PC-3 (cell line): ENCODE results near the gene MED22. TPM values are rescaled to one million over a fixed set of nuclear protein-coding genes. Genes with fewer than 3 reads are reported as not detected.
"Not testable (repeated sequence)": the region's sequence is repeated elsewhere in the genome, so short reads cannot be mapped to it uniquely, and the experiment has no call there.

Source experiments
- ATAC-seq: fragments of 200-7000 bp; cut with Tn5 transposase; 2 replicates; pipeline ENCODE4 v1.9.1; 2020; ENCODE audit warnings: mild to moderate bottlenecking, moderate library complexity
- BruUV-seq: library from RNA; stranded (reverse); fragments of 400-500 nt; replicated peaks from 2 replicates; lab custom pipeline; 2021; lab: Mats Ljungman, UMichigan
- CTCF ChIA-PET: fragments of 300-600 bp; sonication (Branson Sonifier 250); formaldehyde crosslinking; loops from one replicate; lab custom pipeline; 2022; ENCODE audit warnings: antibody characterized with exemption; lab: Charles Lee
- POLR2A ChIA-PET: fragments of 300-600 bp; sonication (Branson Sonifier 250); formaldehyde crosslinking; loops from one replicate; lab custom pipeline; 2022; ENCODE audit warnings: antibody characterized with exemption; ENCODE audit not compliant: unreplicated experiment; lab: Charles Lee
- DNase-seq: peaks from one replicate; pipeline ENCODE4 v3.0.0-alpha.2; 2015
- H2AFZ ChIP-seq: fragments of 300-600 bp; sonication (generic); 2 replicates; pipeline ENCODE4 v1.6.0; 2016; ENCODE audit warnings: antibody characterized with exemption, low read length
- H3F3A ChIP-seq: fragments of 300-600 bp; sonication (generic); one replicate; pipeline ENCODE4 v1.6.0; 2017; ENCODE audit warnings: antibody characterized with exemption, low read length, control low read depth, mild to moderate bottlenecking; ENCODE audit not compliant: unreplicated experiment
- H3K27ac ChIP-seq: fragments of 300-600 bp; sonication (generic); 2 replicates; pipeline ENCODE4 v1.5.1; 2016; ENCODE audit warnings: mild to moderate bottlenecking, low read length
- H3K27me3 ChIP-seq: fragments of 300-600 bp; sonication (generic); 2 replicates; pipeline ENCODE4 v1.6.1; 2016; ENCODE audit warnings: low read length, mixed read lengths
- H3K36me3 ChIP-seq: fragments of 300-600 bp; sonication (generic); 2 replicates; pipeline ENCODE4 v1.6.1; 2016; ENCODE audit warnings: low read depth, mixed run types, low read length, mixed read lengths
- H3K4me1 ChIP-seq: fragments of 300-600 bp; sonication (generic); 2 replicates; pipeline ENCODE4 v1.5.1; 2016; ENCODE audit warnings: low read length; ENCODE audit not compliant: insufficient read depth
- H3K4me2 ChIP-seq: fragments of 300-600 bp; sonication (generic); 2 replicates; pipeline ENCODE4 v1.6.0; 2016; ENCODE audit warnings: low read length
- H3K4me3 ChIP-seq: fragments of 300-600 bp; sonication (generic); 2 replicates; pipeline ENCODE4 v1.5.1; 2016; ENCODE audit warnings: mild to moderate bottlenecking, low read length, mixed read lengths
- H3K79me2 ChIP-seq: fragments of 300-600 bp; sonication (generic); 2 replicates; pipeline ENCODE4 v1.6.1; 2017; ENCODE audit warnings: low read length, mixed read lengths
- H3K9ac ChIP-seq: fragments of 300-600 bp; sonication (generic); 2 replicates; pipeline ENCODE4 v1.6.0; 2016; ENCODE audit warnings: mild to moderate bottlenecking, low read length
- H3K9me2 ChIP-seq: fragments of 300-600 bp; sonication (generic); replicated peaks from 2 replicates; pipeline ENCODE4 v1.6.1; 2016; ENCODE audit warnings: mixed run types, low read length, mixed read lengths
- H3K9me3 ChIP-seq: fragments of 300-600 bp; sonication (generic); 2 replicates; pipeline ENCODE4 v1.6.1; 2016; ENCODE audit warnings: low read length, mixed read lengths
- H4K20me1 ChIP-seq: fragments of 300-600 bp; sonication (generic); 2 replicates; pipeline ENCODE4 v1.6.1; 2016; ENCODE audit warnings: low read length, mixed read lengths
- EZH2 ChIP-seq: fragments of 300-600 bp; sonication (generic); IDR thresholded peaks from one replicate; pipeline ENCODE4 v1.6.1; 2017; ENCODE audit warnings: antibody characterized with exemption, mild to moderate bottlenecking, low read length; ENCODE audit not compliant: unreplicated experiment
- EZH2phosphoT487 ChIP-seq: fragments of 300-600 bp; sonication (generic); IDR thresholded peaks from 2 replicates; pipeline ENCODE4 v1.6.1; 2018; ENCODE audit warnings: mild to moderate bottlenecking, antibody characterized with exemption, low read length, borderline replicate concordance
- intact Hi-C: fragments of 100-400 bp; cut with micrococcal nuclease; formaldehyde crosslinking; loops from 2 replicates; pipeline ENCODE4 v1.9.0; 2023
- total RNA-seq: library from RNA; depleted of rRNA; stranded (reverse); fragments of >200 nt; gene quantifications from 2 replicates; pipeline ENCODE4 v1.2.3, GENCODE V29; 2014
- TF ChIP-seq, protein P1 (sequence below): fragments of 300-600 bp; sonication (generic); conservative IDR thresholded peaks from 2 replicates; pipeline ENCODE4 v1.5.1; 2017; ENCODE audit warnings: antibody characterized with exemption, low read depth, mild to moderate bottlenecking, low read length

The MED22 gene
- total RNA-seq, 1 experiment from 2014 or later, result 20.5 TPM

DNA sequence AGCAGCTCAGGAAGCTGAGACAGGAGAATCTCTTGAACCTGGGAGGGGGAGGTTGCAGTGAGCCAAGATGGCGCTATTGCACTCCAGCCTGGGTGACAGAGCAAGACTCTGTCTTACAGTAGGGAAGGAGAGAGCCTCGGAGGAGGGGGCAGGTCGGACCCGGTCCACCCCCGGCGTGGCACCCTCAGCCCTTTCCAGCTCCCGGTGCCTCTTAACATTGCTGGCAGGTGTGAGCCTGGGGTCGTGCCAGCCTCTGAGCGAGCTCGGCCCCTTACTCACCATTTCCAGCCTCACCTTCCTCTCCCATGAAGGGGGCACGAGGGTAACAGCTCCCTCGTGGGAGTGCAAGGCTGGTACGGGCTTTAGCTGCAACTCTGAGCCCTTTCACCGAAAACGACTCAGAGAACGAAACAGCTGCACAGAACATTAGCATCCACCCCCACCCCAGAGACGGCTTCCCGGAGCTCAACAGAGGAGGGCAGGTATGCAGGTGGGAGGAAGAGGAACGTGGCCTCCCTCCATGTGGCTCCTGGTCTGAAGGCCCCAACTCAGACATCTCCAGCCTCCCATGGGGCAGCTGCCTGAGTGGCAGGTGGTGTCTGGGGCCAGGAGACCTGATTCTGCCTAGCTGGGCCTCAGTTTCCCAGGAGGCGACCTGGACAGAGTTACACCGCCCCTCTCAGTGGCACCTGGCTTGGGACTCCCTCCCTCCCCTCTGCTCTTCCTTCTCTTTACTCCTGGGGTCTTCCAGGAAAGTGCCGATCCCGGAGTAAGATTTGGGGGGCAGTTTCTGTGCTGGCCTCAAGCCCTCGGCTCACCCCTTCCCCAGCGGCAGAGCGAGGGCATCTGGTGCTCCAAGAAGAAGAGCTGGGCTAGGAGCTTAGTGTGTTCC is 44.4 kb downstream of the MED22 start:
- no peaks in the 10 kb centered on the region for H4K20me1 ChIP-seq
- peaks cover 3% of the 10 kb centered on the region; the same call in 1 of the 2 replicates for H3K27me3 ChIP-seq
- H3K4me3 ChIP-seq, result no peak overlapping the region
- intact Hi-C loops, result no loop called here
- no peaks in the 10 kb centered on the region for H3K36me3 ChIP-seq
- ATAC-seq (no peak), DNase-seq (no peak)
- CTCF ChIA-PET, result no interaction called here
- no peaks in the 10 kb centered on the region for H3K9me3 ChIP-seq
- no peaks in the 10 kb centered on the region for H3K79me2 ChIP-seq
- no peak overlapping the region for H3K9ac ChIP-seq
- POLR2A ChIA-PET, result no interaction called here
- H3K4me2 ChIP-seq, result no peak overlapping the region
- H3K9me2 ChIP-seq, result no peaks in the 10 kb centered on the region
- TF ChIP-seq EZH2phosphoT487, result no peak
- TF ChIP-seq, protein P1, sequence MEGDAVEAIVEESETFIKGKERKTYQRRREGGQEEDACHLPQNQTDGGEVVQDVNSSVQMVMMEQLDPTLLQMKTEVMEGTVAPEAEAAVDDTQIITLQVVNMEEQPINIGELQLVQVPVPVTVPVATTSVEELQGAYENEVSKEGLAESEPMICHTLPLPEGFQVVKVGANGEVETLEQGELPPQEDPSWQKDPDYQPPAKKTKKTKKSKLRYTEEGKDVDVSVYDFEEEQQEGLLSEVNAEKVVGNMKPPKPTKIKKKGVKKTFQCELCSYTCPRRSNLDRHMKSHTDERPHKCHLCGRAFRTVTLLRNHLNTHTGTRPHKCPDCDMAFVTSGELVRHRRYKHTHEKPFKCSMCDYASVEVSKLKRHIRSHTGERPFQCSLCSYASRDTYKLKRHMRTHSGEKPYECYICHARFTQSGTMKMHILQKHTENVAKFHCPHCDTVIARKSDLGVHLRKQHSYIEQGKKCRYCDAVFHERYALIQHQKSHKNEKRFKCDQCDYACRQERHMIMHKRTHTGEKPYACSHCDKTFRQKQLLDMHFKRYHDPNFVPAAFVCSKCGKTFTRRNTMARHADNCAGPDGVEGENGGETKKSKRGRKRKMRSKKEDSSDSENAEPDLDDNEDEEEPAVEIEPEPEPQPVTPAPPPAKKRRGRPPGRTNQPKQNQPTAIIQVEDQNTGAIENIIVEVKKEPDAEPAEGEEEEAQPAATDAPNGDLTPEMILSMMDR, result no peak
- no peak for TF ChIP-seq EZH2
- no peak overlapping the region for H3K27ac ChIP-seq
- no TSS peak for BruUV-seq
- no peaks in the 10 kb centered on the region for H3F3A ChIP-seq
- no peak overlapping the region for H2AFZ ChIP-seq
- H3K4me1 ChIP-seq, result no peaks in the 10 kb centered on the region

DNA sequence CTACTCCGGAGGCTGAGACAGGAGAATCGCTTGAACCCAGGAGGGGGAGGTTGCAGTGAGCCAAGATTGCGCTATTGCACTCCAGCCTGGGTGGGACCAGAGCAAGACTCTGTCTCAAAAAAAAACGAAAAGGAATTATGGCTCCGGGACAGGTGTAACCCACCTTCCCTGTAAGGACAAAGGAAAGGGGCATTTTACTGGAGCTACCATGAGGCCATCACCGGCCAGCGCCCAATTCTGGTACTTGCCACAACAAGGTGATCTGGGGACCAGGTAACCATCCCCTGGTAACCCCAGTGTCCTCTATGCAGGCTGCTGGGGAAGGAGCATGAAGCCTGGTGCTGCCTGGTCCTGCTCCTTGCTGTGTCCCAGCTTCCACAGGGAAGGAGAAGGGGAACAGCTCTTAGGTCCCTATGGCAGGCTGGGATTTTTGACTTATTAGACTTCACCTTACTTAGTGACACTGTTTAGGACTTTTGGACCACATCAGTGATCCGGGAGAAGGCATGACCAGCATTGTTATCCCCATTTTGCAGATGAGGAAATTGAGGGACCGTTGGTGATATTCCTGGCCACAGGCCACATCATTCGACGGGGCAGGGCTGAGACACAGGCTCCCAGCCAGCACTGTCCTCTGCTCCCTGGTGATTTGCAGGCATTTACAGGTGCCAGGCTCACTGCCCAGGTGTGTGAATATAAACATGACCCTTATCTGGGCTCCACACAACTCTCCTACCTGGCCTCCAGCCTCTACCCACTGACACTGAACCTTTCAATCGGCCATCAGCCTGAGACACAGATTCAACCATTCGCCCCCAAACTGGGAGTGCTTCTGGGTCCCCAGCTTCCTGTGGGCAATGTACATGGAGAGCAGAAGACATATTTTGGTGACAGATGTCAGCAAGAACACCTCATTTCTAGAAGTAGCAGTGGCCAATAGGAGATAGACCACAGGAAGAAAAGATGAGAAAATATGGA is 46.4 kb downstream of the MED22 start:
- intact Hi-C loops, result no loop called here
- H3K4me1 ChIP-seq, result no peaks in the 10 kb centered on the region
- H2AFZ ChIP-seq, result no peak overlapping the region
- no peaks in the 10 kb centered on the region for H3K9me2 ChIP-seq
- no peaks in the 10 kb centered on the region for H3K9me3 ChIP-seq
- H3K4me3 ChIP-seq, result no peak overlapping the region
- DNase-seq, result no peak
- TF ChIP-seq, protein P1, result no peak
- no peak for TF ChIP-seq EZH2
- no peak for TF ChIP-seq EZH2phosphoT487
- no peak for ATAC-seq
- H4K20me1 ChIP-seq, result no peaks in the 10 kb centered on the region
- no TSS peak for BruUV-seq
- H3K27ac ChIP-seq, result no peak overlapping the region
- POLR2A ChIA-PET, result no interaction called here
- H3K4me2 ChIP-seq, result no peak overlapping the region
- no peaks in the 10 kb centered on the region for H3F3A ChIP-seq
- H3K79me2 ChIP-seq, result no peaks in the 10 kb centered on the region
- no peaks in the 10 kb centered on the region for H3K36me3 ChIP-seq
- H3K9ac ChIP-seq, result no peak overlapping the region
- peaks cover 3% of the 10 kb centered on the region; the same call in 1 of the 2 replicates for H3K27me3 ChIP-seq
- CTCF ChIA-PET, result no interaction called here

DNA sequence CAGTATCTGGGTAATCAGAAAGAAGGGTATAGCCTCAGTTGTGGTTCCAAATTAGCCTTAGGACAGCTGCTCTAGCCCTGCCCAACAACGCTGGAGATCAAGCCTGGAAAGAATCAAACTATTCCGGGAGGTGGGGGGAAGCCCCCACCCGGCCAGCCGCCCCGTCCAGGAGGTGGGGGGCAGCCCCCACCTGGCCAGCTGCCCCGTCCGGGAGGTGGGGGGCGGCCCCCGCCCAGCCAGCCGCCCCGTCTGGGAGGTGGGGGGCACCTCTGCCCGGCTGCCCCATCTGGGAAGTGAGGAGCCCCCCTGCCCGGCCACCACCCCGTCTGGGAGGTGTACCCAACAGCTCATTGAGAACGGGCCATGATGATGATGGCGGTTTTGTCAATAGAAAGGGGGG is 47.9 kb downstream of the MED22 start:
- H3K9ac ChIP-seq, H3K9me2 ChIP-seq, H3K9me3 ChIP-seq, ATAC-seq, intact Hi-C loops, H3K79me2 ChIP-seq, H4K20me1 ChIP-seq, POLR2A ChIA-PET, H3F3A ChIP-seq, H3K27ac ChIP-seq, CTCF ChIA-PET, H3K4me3 ChIP-seq, H3K4me1 ChIP-seq, H2AFZ ChIP-seq, BruUV-seq, H3K27me3 ChIP-seq, H3K4me2 ChIP-seq, H3K36me3 ChIP-seq, DNase-seq: not testable (repeated sequence)
